Osteoblast (primary cell): Measurements from ENCODE around the gene PHACTR2. TPM values are rescaled to one million over a fixed set of nuclear protein-coding genes. Genes with fewer than 3 reads are reported as not detected.

Source experiments
- DNase-seq: peaks from one replicate; pipeline ENCODE4 v3.0.0; 2011; ENCODE audit warnings: low spot score, mixed read lengths; ENCODE audit not compliant: insufficient read length; ENCODE audit errors: missing footprints
- H2AFZ ChIP-seq: 2 replicates; pipeline ENCODE4 v1.6.0; 2011; ENCODE audit warnings: mild to moderate bottlenecking, low read length
- H3K27ac ChIP-seq: 2 replicates; pipeline ENCODE4 v1.5.1; 2011; ENCODE audit warnings: mild to moderate bottlenecking, low read depth, low read length, moderate library complexity
- H3K27me3 ChIP-seq: 2 replicates; pipeline ENCODE4 v1.6.0; 2012; ENCODE audit warnings: mild to moderate bottlenecking, control low read depth, inconsistent platforms, low read length, moderate library complexity; ENCODE audit not compliant: insufficient read depth
- H3K36me3 ChIP-seq: 2 replicates; pipeline ENCODE4 v1.5.1; 2011; ENCODE audit warnings: mild to moderate bottlenecking, low read length, control low read depth, moderate library complexity; ENCODE audit not compliant: insufficient read depth
- H3K4me1 ChIP-seq: 2 replicates; pipeline ENCODE4 v1.5.1; 2011; ENCODE audit warnings: mild to moderate bottlenecking, low read length, control low read depth, moderate library complexity; ENCODE audit not compliant: insufficient read depth
- H3K4me2 ChIP-seq: 2 replicates; pipeline ENCODE4 v1.6.0; 2011; ENCODE audit warnings: mild to moderate bottlenecking, low read length; ENCODE audit not compliant: insufficient read depth
- H3K4me3 ChIP-seq: fragments of 200-600 bp; sonication (generic); 3 replicates; pipeline ENCODE4 v1.5.1; 2012; ENCODE audit warnings: mild to moderate bottlenecking, low read length, inconsistent platforms; ENCODE audit not compliant: insufficient read depth
- H3K79me2 ChIP-seq: 2 replicates; pipeline ENCODE4 v1.6.0; 2012; ENCODE audit warnings: mild to moderate bottlenecking, low read length, control low read depth, inconsistent platforms; ENCODE audit not compliant: insufficient read depth
- H3K9me3 ChIP-seq: 2 replicates; pipeline ENCODE4 v1.5.1; 2011; ENCODE audit warnings: low read depth, low read length, control low read depth
- H4K20me1 ChIP-seq: 2 replicates; pipeline ENCODE4 v1.6.0; 2012; ENCODE audit warnings: mild to moderate bottlenecking, low read length, control low read depth; ENCODE audit not compliant: insufficient read depth
- total RNA-seq: library from RNA; depleted of rRNA; stranded (reverse); fragments of >200 nt; gene quantifications from 2 replicates; pipeline ENCODE4 v1.2.3, GENCODE V29; 2012
- TF ChIP-seq, protein P1 (sequence below): IDR thresholded peaks from 2 replicates; pipeline ENCODE4 v1.5.1; 2011; ENCODE audit warnings: mild to moderate bottlenecking, low read depth, low read length, moderate library complexity; ENCODE audit errors: extremely low read depth

The PHACTR2 gene
- total RNA-seq, 1 donor = 71.7 TPM

DNA sequence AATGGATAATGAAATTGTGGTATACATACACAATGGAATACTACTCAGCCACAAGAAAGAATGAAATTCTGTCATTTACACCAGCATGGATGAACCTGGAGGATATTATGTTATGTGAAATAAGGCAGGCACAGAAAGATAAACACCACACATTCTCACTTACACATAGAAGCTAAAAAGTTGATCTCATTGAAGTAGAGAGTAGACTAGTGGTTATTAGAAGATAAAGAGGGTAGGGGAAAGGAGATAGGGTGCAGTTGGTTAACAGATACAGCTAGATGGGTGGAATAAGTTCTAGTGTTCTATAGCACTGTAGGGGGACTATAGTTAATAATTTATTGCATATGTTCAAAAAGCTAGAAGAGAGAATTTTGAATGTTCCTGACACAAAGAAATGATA is 139.9 kb downstream of the PHACTR2 start:
- Histone ChIP-seq H2AFZ (no peak overlapping the region), H4K20me1 (no peaks in the 10 kb centered on the region), H3K36me3 (peaks cover 3% of the 10 kb centered on the region), H3K4me1 (no peaks in the 10 kb centered on the region), H3K9me3 (no peaks in the 10 kb centered on the region), H3K27me3 (no peaks in the 10 kb centered on the region), H3K27ac (no peak overlapping the region), H3K79me2 (no peaks in the 10 kb centered on the region), H3K4me3 (no peak overlapping the region), H3K4me2 (no peak overlapping the region)
- TF ChIP-seq, protein P1, sequence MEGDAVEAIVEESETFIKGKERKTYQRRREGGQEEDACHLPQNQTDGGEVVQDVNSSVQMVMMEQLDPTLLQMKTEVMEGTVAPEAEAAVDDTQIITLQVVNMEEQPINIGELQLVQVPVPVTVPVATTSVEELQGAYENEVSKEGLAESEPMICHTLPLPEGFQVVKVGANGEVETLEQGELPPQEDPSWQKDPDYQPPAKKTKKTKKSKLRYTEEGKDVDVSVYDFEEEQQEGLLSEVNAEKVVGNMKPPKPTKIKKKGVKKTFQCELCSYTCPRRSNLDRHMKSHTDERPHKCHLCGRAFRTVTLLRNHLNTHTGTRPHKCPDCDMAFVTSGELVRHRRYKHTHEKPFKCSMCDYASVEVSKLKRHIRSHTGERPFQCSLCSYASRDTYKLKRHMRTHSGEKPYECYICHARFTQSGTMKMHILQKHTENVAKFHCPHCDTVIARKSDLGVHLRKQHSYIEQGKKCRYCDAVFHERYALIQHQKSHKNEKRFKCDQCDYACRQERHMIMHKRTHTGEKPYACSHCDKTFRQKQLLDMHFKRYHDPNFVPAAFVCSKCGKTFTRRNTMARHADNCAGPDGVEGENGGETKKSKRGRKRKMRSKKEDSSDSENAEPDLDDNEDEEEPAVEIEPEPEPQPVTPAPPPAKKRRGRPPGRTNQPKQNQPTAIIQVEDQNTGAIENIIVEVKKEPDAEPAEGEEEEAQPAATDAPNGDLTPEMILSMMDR = no peak
- no peak for DNase-seq

DNA sequence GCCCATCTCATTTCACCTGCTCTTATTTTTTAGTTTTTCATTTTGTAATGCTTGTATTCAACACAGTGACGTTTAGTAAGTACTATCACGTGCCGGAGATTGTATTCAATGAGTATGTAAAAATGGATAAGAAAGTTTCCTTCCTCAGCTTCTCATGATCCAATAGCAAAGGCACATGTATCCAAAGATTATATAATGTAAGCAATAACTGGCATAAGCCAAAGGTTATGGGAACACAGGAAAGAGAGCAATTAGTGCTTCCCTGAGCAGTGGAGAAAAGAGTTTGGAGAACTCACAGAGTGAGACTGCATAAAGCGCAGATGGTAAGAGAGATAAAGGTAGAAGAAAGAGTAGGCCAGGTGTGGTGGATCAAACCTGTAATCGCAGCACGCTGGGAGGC is 143.6 kb downstream of the PHACTR2 start:
- peaks cover 3% of the 10 kb centered on the region for H3K36me3 ChIP-seq
- no peaks in the 10 kb centered on the region for H4K20me1 ChIP-seq
- TF ChIP-seq, protein P1 = no peak
- no peak for DNase-seq
- no peak overlapping the region for H3K27ac ChIP-seq
- no peaks in the 10 kb centered on the region for H3K79me2 ChIP-seq
- H3K4me3 ChIP-seq = no peak overlapping the region
- H3K27me3 ChIP-seq = no peaks in the 10 kb centered on the region
- no peaks in the 10 kb centered on the region for H3K4me1 ChIP-seq
- H2AFZ ChIP-seq = no peak overlapping the region
- no peaks in the 10 kb centered on the region for H3K9me3 ChIP-seq
- no peak overlapping the region for H3K4me2 ChIP-seq

DNA sequence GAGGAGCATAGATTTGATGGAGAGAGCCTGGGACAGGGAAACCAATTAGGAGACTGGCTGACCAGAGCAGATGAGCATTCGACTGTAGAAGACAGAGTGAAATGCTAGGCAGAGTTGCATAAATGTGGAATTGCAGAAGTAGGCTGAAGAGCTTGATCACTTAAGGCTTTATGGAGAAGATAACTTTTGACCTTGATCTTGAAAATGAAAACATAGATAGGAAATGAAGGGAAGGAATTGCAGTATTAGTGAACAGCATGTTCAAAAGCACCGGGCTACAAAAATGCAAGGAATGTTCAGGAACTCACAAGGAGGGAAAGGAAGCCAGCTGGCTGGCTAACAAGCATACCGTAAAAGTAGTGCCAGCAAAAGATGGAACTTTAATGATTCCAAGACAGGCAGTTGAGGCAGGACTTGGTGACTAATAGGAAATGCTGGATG is 144.8 kb downstream of the PHACTR2 start:
- no peaks in the 10 kb centered on the region for H3K27me3 ChIP-seq
- no peak overlapping the region for H3K4me3 ChIP-seq
- H4K20me1 ChIP-seq = no peaks in the 10 kb centered on the region
- no peaks in the 10 kb centered on the region for H3K9me3 ChIP-seq
- no peak overlapping the region for H3K27ac ChIP-seq
- H2AFZ ChIP-seq = no peak overlapping the region
- H3K4me1 ChIP-seq = no peaks in the 10 kb centered on the region
- H3K36me3 ChIP-seq = no peaks in the 10 kb centered on the region
- H3K79me2 ChIP-seq = no peaks in the 10 kb centered on the region
- no peak overlapping the region for H3K4me2 ChIP-seq
- DNase-seq = peak; percentile 47
- TF ChIP-seq, protein P1 = no peak

DNA sequence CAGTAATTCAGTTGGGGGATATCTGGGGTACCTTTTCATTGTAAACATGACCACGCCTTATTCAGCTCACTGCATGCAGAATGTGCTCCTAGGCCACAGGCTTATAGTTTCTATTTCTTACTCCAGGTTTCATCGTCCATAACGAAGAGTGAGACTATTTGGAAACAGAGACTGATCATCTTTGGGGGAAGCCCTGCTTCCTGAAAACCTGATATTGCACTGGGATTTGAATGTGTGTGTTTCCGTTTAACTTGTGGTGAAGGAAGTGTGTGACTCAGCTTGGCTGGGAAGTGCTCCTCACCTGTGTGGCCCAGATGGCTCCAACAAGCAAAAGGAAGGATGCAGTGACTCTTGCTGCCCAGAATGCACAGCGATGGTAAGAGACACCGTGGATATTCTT is 145.8 kb downstream of the PHACTR2 start:
- H3K4me2 ChIP-seq = no peak overlapping the region
- H3K4me3 ChIP-seq = no peak overlapping the region
- no peak overlapping the region for H3K27ac ChIP-seq
- H4K20me1 ChIP-seq = no peaks in the 10 kb centered on the region
- DNase-seq = no peak
- H3K36me3 ChIP-seq = no peaks in the 10 kb centered on the region
- H3K9me3 ChIP-seq = no peaks in the 10 kb centered on the region
- no peaks in the 10 kb centered on the region for H3K79me2 ChIP-seq
- TF ChIP-seq, protein P1 = no peak
- H2AFZ ChIP-seq = no peak overlapping the region
- H3K4me1 ChIP-seq = no peaks in the 10 kb centered on the region
- no peaks in the 10 kb centered on the region for H3K27me3 ChIP-seq
